DMS53 (cell line): ENCODE data around the gene HTRA2.

Experiments
- DNase-seq: peaks from one replicate; lab custom pipeline; 2025; lab: John Stamatoyannopoulos, UW

The HTRA2 gene

DNA sequence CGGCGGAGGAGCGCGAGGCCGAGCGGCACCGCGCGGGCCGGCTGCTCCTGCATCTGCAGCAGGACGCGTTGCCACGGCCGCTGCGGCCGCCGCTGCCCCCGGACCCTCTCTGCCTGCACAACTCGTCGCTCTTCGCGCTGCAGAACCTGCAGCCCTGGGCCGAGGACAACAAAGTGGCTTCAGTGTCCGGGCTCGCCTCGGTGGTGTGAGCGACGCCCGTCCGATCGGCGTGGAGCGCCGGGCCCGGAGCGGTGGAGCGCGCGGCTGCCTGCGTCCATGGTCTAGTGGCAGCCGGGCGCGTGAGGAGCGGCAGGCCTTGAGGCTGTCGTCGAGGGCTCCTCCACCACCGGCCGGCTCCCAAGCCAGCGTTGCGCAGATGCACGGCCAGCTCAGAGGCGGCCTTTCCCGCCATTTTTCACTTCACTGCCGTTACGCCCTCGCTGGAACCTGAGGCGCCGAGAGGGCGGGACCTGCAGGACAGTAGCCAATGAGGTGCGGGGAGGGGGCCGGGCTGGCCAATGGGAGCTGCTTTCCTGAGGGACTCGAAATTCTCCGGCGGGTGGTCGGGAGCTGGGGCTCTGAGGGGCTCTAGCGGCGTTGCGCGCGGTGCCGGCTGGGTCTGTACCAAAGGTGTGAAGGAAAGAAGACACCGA is 13.6 kb upstream of the HTRA2 start:
- peak; percentile 87 for DNase-seq

DNA sequence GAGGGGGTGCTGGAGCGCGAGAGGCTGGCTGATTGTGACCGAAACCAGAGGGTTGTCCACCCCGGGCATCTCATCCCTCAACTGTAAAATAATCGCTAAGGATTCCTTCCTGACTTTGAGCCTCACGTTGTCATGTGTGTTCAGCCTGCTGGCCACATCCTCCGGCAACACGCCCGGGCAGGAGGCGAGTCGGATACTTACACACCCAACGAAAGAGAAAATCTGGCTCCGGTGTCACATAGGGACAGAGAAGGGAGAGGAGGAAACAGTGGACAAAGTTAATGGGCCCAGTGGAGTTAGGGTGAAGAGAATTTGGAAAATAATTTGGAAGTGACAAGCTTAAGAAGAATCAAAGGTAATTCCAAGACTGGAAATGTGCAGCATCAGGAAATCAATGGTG is 13.1 kb upstream of the HTRA2 start:
- DNase-seq, result no peak

DNA sequence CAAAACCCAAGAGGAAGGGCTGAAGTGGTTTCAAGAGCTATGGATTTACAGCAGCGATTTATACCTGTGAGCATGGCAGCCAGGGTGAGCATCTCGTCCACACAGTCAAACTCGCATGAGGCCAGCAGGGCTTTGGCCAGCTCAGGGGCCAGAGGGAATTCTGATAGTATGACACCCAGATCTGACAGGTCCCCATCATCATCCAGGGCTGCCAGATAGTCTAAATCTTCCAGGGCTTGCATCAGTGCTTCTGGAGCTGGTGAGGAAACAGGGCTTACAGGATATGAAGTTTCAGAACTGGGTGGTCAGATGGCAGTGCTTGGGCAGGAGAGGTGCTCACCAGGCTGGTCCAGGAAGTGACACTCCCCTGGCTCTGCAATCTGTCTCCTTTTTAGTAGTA is 7.2 kb upstream of the HTRA2 start:
- no peak for DNase-seq

- DNase-seq, result no peak
Observed at GRCh38 chr2:74524005-74524404, 5.7 kb upstream of the HTRA2 start.

DNA sequence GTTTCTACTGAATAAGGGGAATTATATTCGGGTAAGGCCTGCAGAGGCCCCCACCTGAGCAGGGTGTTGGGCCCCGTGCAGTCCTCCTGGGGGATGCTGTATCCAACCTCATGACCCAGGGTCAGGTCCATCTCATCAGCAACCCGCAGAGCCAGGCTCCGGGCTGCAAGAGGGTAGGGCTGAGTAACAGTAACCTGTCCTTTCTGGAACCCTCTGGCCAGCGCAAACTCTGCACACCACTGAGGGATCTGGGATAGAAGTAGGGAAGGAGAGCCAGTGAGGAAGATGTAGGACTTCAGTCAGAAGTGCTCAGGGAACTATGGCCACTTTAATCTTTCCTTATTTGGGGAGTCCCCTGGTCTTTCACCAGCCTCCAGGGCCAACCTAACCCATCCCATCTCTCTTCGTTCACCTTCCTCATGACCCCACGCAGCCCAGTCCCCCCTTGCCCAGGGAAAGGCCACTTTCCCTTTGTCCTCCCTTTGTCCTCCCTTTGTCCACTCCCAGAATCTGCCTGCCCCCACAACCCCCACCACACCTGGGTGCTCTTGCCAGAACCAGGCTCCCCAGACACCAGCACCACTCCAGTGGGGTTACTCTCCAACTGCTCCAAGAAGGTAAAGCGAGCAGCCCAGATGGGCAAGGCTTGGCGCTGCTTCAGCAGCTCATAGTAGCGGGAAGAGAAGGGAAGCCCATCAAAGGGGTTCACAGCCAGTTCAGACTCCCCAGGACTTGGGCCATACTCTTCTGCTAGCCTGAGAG is 4.6 kb upstream of the HTRA2 start:
- DNase-seq, result no peak

GRCh38 chr2:74525717-74526648 is 3.8 kb upstream of the HTRA2 start, which contains the start of gene DQX1:
Gene DQX1 (minus strand): TSS chr2:74526231. CDS start chr2:74525729, 502 bp downstream.
- peak; percentile 65 for DNase-seq

DNA sequence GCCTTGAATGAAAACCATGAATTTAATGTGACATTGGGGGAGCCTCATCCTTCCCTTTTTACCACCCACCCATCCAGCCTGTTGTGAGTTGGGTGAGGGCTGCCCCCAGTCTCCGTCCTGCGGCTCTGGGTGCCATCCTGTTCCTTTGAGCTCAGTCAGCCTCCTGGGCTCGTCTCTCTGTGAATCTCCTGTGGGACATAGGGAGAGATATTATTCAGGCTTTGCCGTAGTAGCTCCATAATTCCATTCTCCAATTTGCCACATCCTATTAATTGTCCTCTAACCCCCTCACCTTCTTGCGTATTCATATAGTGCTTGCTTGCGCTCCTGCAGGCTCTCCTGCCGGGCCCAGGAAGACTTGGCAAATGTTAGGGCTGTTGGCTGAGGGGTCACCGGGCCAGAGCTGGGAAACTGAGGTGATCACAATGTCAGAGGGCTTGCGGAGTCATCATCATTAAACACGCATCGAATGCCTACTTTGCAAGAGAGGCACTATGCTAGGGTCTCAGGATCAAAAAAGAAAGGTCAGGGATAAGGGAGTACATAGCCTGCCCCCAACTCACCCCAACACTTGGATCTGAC is 3.0 kb upstream of the HTRA2 start:
- no peak for DNase-seq

- no peak for DNase-seq
Observed at GRCh38 chr2:74527741-74528140, 2.0 kb upstream of the HTRA2 start.

DNA sequence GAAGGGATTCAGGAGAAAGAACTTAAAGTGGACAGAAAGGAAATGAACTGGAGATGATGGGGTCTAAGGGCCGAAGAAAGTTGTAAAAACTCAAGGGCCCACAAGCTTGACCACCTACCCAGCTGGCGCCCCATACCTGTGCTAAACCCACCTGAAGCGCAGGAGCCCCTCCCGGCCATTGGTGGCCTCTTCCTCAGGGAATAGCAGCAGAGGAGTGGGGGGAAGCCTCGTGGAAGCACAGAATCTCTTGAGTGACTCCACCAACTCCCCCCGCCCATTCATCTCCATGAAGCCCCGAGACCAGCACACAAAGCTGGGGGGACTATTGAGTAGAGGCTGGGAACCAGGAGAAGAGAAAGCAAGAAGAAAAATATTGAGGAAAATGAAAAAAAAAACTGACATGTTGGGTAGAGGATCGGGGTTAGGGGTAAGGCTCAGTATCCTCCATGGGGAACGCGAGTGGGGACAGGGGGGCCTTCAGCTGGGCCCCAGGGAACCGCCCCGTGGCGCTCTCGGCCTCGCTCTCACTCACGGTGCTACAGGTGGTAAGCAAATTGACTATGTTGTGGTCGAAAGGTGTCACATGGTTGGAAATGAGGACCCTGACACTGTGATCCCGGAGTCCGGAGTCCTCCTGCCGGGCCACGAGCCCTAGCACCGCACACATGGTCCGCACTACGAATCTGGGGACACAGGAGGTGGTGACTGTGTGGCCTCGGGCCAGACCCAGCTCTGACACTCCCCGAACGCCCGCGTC is 955 bp upstream of the HTRA2 start:
- DNase-seq, result no peak

GRCh38 chr2:74530239-74531187 is 780 bp downstream of the HTRA2 start:
- peak; percentile 79 for DNase-seq

DNA sequence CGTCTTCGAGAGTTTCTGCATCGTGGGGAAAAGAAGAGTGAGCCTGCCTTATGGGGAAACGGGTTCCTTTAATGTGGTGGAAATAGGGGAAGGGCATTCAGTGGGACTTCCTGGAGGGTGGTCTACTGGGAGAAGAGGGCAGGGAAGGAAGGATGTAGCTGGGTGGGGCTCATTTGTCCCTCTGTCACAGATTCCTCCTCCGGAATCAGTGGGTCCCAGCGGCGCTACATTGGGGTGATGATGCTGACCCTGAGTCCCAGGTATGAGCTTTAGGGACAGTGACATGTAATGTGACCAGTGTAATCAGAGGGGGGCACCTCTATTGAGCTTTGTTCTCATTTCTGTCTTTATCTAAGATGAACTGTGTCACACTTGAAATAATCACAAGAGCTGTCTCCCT is 1.9 kb downstream of the HTRA2 start:
- DNase-seq, result no peak

- DNase-seq, result peak; percentile 69
Observed at GRCh38 chr2:74532222-74532621, 2.5 kb downstream of the HTRA2 start.

- no peak for DNase-seq
Observed at GRCh38 chr2:74533464-74533863, 3.7 kb downstream of the HTRA2 start.

- no peak for DNase-seq
Observed at GRCh38 chr2:74534411-74534810, 4.7 kb downstream of the HTRA2 start.

DNA sequence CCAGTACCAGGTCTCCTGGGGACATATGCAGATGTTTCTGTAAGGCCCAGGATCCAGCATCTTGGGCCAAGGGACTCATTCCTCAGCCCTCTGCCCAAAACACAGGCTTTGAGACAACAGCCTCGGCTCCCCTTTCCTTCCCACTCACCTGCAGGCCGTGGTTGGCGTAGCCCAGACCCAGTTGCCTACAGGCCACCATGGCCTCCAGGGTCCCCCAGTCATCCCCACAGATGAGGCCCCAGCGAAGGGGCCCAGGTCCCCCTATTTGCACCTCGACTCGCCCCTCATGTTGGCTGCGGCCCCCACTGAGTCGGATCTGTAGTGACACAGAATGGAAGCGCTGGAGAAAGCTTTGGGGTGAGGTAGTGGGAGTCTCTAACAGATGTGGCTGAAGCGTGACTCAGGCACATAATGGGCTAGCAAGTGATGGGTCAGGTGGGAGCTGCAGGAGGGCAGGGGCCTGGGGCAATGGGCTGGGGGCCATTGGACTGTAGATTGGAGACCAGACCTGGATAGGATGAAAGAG is 5.8 kb downstream of the HTRA2 start:
- no peak for DNase-seq

- no peak for DNase-seq
Observed at GRCh38 chr2:74536166-74536950, 6.6 kb downstream of the HTRA2 start.

DNA sequence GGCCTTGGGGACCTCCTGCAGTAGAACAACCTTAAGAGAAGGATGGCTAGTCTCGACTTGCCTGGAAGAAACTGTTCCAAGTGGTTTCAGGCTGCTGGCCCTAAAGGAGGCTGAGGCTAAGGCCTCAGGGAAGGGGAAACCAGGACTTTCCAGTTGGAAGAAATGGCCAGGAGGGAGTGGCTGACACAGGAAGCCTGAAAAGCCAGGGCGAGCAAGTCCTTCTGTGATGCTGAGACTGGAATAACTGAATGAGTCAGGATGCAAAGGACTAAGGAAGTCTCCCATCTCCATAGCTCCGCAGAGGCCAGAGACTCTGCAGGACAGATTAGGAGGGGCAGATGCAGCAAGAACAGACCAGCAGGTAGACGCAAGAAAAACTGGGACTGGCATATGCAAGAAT is 7.4 kb downstream of the HTRA2 start:
- DNase-seq, result no peak

DNA sequence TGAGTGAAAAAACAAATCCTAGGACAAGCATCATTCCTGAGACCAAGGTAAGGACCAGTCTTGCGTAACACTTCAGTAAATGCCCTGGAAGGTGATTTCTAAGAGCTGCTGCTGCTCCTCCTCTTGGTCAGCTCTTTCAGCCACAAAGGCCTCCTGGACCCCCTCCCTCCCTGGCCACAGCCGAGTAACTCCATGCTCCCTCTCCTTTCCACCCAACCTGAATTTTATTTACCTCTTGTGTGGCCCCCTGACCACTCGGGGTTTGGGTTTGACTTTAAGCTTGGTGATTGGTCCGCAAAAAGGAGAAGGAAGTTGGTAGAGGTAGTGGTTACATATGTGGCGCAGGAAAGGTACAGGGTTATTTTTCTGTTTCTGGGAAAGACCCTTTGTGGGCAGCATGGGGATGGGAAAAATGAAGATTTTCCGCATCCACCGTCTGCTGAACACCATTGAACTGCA is 9.2 kb downstream of the HTRA2 start:
- no peak for DNase-seq

DNA sequence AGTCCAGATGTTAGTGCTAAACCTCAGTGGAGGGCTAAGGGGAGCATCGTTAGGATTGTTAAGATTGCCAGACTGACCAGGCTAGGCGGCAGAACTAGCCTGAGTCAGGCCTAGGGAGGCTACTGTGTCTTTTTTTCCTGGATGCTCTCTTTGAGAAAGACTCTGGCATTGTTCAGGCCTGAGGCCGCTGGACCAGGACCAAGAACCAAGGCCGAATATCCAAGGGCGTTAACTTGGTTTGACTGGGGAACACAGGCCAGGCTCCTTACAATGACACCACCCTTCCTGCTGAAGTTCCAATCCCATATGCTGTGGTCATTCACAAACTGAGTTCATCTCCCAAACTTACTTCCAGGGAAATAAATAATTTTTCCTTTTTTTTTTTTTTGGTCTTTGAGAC is 10.6 kb downstream of the HTRA2 start:
- no peak for DNase-seq
